DMS53 treated with DMSO at 0.1 percent for 48 hours (cell line): ENCODE data around the gene DLG4.

Experiments used
- DNase-seq: peaks from one replicate; lab custom pipeline; 2025; ENCODE audit not compliant: unreplicated experiment; lab: John Stamatoyannopoulos, UW

The DLG4 gene

DNA sequence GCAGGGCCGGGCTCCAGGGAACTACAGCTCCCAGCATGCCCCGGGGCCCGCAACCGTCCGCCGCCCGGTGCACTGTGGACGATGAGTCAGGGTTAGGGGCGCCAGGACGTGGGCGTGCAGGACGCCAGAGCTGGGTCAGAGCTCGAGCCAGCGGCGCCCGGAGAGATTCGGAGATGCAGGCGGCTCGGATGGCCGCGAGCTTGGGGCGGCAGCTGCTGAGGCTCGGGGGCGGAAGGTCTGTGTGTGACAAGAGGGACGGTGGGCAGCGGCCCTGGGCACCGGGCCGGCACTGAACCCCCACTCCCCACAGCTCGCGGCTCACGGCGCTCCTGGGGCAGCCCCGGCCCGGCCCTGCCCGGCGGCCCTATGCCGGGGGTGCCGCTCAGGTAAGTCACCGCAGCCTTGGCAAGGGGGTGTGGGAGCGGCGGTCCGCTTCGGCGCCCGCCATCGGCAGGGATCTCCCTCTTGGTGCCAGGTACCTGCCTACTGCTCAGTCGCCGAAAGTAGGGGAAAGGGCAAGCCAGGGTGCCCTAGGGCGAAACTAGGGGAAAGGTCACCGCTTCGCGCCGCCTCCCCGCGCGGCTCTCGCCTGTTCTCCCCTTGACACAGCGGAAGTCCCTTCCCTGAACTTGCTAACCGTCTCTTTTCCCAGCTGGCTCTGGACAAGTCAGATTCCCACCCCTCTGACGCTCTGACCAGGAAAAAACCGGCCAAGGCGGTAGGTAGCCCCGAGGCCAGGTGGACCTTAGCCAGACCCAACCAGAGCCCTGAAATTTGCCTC lies at the start of gene DLG4, which contains the start of gene ACADVL:
TSS of gene DLG4 (minus strand) at position 25 of the 781 bp plus-strand sequence.
TSS of gene ACADVL (plus strand) at position 127 of the 781 bp plus-strand sequence. CDS start at position 174, 47 bp downstream.
- DNase-seq: peak; percentile 82

GRCh38 chr17:7266784-7267183 lies 47.1 kb upstream of the DLG4 start:
- DNase-seq: no peak

GRCh38 chr17:7263801-7264078 lies 44.1 kb upstream of the DLG4 start:
- no peak for DNase-seq

- peak; percentile 48 for DNase-seq
These were observed 43.5 kb upstream of the DLG4 start for GRCh38 chr17:7262935-7263800.

- DNase-seq: peak; percentile 95
These were observed 42.7 kb upstream of the DLG4 start, which contains the start of gene CLDN7 for GRCh38 chr17:7262192-7262934. Gene CLDN7, minus strand, starts transcription at chr17:7262478. Its CDS starts 435 bp downstream, at chr17:7262043.

- no peak for DNase-seq
These were observed 41.9 kb upstream of the DLG4 start for GRCh38 chr17:7261379-7262191.

DNA sequence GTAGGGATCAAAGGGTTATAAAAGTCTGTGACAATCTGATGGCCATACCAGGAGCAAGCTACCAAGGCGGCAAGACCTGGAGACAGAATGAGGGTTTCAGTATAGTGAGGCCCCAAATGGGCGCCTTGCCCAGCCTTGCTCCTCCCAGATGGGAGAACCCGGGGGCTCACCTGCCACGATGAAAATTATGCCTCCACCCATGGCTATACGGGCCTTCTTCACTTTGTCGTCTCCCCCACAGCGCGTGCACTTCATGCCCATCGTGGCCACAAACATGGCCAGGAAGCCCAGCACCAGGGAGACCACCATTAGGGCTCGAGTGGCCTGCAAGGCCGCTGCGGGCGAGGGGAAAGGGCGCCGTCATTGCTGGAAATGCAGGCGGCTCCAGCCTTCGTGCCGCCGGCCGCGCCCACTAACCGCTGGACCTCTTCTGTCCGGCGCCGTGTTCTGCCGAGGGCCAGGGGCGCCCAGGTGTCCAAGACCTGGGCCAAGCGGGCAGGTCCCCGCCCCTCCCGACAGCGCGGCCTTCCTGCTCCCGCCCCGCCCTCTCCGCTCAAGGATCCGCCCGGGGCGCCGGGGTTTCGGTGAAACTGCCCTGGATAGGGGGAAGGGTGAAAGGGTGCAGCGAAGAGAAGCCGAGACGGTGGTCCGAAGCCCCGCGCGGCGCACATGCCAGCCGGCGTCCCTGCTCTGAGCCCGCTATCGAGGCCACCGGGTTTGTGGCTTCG lies 41.2 kb upstream of the DLG4 start:
- DNase-seq: peak; percentile 64

DNA sequence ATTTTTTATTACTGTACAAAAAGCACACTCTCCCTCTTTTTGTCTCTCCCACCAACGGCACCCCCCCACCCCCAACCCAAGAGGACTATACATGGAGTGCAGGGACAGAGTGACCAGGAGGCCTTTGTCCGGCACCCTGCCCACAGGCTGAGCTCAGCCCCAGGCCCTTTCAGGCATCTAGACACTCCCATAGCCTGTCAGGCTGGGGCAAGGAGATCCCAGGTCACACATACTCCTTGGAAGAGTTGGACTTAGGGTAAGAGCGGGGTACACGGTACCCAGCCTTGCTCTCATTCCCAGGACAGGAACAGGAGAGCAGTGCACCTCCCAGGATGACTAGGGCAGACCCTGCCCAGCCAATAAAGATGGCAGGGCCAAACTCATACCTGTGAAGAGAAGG lies 40.5 kb upstream of the DLG4 start:
- DNase-seq: no peak

DNA sequence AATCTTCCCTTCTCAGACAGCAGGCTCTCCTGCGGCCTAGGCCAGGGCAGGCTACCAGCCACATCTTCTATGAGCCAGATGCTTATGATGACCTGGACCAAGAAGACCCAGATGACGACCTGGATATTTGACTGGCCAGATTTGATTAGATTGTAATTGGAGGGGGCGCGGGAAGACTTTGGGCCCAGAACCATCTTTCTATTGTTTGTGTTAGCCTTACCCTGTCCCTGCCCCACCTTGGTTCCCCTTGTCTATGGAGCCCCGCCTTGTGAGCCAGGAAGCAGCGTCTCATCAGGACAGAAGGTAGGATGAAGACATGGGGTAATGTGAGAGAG lies 39.9 kb upstream of the DLG4 start:
- no peak for DNase-seq

DNA sequence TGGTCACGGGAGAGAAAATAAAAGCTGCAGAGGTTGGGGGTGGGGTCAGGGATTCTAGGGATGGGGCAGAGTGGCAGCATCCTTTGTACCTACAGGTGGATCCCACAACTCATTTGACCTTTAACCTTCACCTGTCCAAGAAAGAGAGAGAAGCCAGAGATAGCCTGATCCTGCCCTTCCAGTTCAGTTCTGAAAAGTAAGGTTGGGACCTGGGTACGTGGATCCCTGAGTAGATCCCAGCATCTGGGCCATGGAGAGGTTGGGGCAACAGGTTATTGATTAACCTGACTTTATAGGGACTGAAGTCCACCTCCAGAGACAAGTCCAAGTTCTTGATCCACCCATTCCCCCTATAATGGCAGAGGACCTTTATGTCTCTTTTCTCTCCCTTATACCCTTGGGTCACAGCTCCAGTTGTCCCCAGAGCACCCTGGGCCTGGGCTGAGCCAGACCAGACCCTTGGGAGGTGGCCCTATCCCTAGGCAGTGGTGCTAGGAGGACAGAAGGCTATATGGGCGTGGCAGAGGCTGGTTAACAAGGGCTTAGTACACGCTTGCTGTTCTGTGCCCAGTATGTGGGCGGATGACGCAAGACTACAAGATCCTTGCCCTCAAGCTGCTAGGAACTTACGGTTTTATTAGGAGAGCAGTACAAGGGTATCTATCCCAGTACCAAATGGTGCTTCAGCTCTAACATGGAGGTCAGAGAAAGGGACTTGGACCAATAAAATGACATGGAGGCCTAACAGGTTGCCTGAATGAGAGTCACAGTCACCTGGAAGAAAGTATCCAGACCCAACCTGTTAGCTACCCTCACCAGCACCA lies 39.3 kb upstream of the DLG4 start:
- DNase-seq: no peak

DNA sequence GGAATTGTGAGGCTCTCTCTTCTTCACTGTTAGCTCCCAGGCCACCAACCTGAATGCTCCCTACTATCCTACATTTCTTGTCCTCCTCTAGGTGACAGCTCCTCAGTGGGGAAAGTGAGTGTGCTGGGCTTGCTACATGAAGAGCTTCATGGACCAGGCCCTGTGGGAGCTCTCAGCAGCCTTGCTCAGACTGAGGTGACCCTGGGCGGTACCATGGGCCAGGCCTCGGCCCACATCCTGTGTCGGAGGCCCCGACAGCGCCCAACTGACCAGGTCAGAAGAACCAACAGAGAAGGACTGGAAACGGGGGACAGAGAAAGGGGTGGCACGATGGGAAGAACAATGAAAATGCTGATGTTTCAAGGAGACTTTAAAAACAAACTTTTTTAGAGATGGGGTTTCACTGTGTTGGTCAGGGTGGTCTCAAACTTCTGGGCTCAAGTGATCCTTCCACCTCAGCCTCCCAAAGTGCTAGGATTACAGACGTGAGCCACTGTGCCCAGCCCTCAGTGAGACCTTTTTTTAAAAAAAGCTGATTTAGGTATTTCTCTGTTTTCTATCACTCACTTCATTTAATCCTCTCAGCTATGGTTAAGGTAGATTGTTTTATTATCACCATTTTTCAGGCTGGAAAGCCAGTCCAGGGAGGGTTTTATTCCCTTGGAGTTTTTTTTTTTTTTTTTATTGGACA lies 37.3 kb upstream of the DLG4 start:
- no peak for DNase-seq

DNA sequence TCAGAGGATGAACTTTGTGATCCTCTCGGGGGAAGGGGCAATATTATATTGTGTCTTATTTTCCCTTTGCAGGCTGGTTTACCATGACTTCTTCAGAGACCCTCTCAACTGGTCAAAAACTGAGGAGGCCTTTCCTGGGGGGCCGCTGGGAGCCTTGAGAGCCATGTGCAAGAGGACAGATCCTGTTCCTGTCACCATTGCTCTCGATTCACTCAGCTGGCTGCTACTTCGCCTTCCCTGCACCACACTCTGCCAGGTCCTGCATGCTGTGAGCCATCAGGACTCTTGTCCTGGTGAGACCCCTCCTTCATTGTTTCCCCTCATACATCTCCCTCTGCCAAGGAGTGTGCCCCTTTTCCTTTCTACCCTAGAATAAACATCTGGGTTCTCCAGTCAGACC lies 34.9 kb upstream of the DLG4 start:
- no peak for DNase-seq

GRCh38 chr17:7253082-7253481 lies 33.4 kb upstream of the DLG4 start:
- DNase-seq: no peak

GRCh38 chr17:7252176-7253043 lies 32.8 kb upstream of the DLG4 start, which contains the start of gene ELP5:
Gene ELP5, plus strand, starts transcription at chr17:7252215. Its CDS starts 336 bp downstream, at chr17:7252551.
- peak; percentile 87 for DNase-seq

DNA sequence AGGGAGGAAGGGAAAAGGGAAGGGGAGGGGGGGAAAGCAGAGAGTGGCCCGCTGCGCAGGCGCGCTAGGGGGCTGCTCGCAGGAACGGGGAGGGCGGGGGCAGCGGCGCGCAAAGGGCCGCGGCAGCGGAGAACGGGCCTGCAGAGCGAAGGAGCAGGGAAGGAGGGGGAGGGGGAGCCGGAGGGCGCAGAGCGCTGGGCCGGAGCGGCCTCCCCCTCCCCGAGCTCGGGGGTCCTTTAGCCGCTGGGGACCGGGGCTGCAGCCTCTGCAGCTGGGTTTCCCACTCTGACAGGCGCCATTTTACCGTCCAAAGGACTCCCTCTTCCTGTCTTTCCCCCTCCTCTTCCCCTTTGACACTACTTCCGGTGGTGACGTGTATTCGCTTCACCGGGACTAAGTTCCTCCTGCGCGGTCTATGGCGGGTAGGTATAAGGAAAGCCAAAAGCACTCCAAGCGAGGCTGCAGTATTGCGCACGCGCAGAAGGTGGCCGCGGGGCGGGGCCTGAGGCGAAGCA lies 32.1 kb upstream of the DLG4 start, which contains the start of gene CTDNEP1:
TSS of gene CTDNEP1 (minus strand) at position 74 of the 515 bp plus-strand sequence. CDS start 438 bp downstream, outside the sequence.
- DNase-seq: peak; percentile 99

- no peak for DNase-seq
These were observed 31.3 kb upstream of the DLG4 start for GRCh38 chr17:7250695-7251627.
